Heart left ventricle (tissue), 16 donors: Measurements from ENCODE around the gene WIPF2. TPM values are rescaled to one million over a fixed set of nuclear protein-coding genes. Genes with fewer than 3 reads are reported as not detected.
A peak's percentile ranks its signal among the peaks of the same experiment; 100 is the strongest.
"Not testable (repeated sequence)": the region's sequence is repeated elsewhere in the genome, so short reads cannot be mapped to it uniquely, and the experiment has no call there.

ENCODE experiments used
- ATAC-seq, 4 donors: fragments of 200-7000 bp; cut with Tn5 transposase; one replicate each; pipeline ENCODE4 v1.9.1; 2020 to 2022; ENCODE audit warnings: moderate library complexity in 4 of 4, mild to moderate bottlenecking in 3 of 4, moderate number of reproducible peaks in 1 of 4
- DNase-seq, 5 donors: peaks; one replicate each; pipeline ENCODE4 v3.0.0-alpha.2; 2020
- H3K27ac ChIP-seq, 12 donors: fragments of 200-600 bp; sonication (generic) in 4 of 12; one replicate each; pipeline versions ENCODE4 v1.5.0 to v1.8.0; 2016 to 2022; ENCODE audit warnings: mild to moderate bottlenecking in 2 of 12
- H3K27me3 ChIP-seq, 9 donors: fragments of 200-600 bp; sonication (generic) in 2 of 9; one replicate each; pipeline versions ENCODE4 v1.5.1 to v1.8.0; 2016 to 2022; ENCODE audit warnings: mild to moderate bottlenecking in 3 of 9
- H3K36me3 ChIP-seq, 9 donors: fragments of 200-600 bp; sonication (generic) in 2 of 9; one replicate each; pipeline versions ENCODE4 v1.5.0 to v1.8.0; 2018 to 2022; ENCODE audit warnings: mild to moderate bottlenecking in 2 of 9
- H3K4me1 ChIP-seq, 12 donors: fragments of 200-600 bp; sonication (generic) in 4 of 12; one replicate each; pipeline versions ENCODE4 v1.5.0 to v1.8.0; 2016 to 2022; ENCODE audit warnings: mild to moderate bottlenecking in 3 of 12
- H3K4me3 ChIP-seq, 12 donors: fragments of 200-600 bp; sonication (generic) in 4 of 12; one replicate each; pipeline versions ENCODE4 v1.5.0 to v1.8.0; 2017 to 2022; ENCODE audit warnings: mild to moderate bottlenecking in 9 of 12, moderate library complexity in 4 of 12
- H3K9me3 ChIP-seq, 12 donors: fragments of 200-600 bp; sonication (generic) in 4 of 12; one replicate each; pipeline versions ENCODE4 v1.5.0 to v1.8.0; 2016 to 2022; ENCODE audit warnings: mild to moderate bottlenecking in 1 of 12
- POLR2A ChIP-seq, 2 donors: fragments of 450-650 bp; IDR thresholded peaks; one replicate each; pipeline ENCODE4 v1.6.1; 2017; ENCODE audit warnings: antibody characterized with exemption in 2 of 2, mild to moderate bottlenecking in 2 of 2, moderate library complexity in 2 of 2
- WGBS, 4 donors: extraction: QIAGEN DNeasy Blood & Tissue Kit in 2 of 4; methylation state at CpG; one replicate each; pipeline versions ENCODE4 v1.1.5 to v1.1.7; 2013 to 2018; 5-methylcytosine and 5-hydroxymethylcytosine counted together
- intact Hi-C, 10 donors: fragments of 100-400 bp; cut with DNase I; formaldehyde crosslinking; loops; one replicate each; pipeline versions ENCODE4 v1.11.1 to v1.14.2; 2022
- polyA plus RNA-seq, 2 donors: library from polyadenylated mRNA; stranded (reverse); fragments of 200-250 nt; gene quantifications; one replicate each; pipeline ENCODE4 v1.2.3, GENCODE V29; 2013
- total RNA-seq, 9 donors: library from RNA; depleted of rRNA in 2 of 9; stranded (reverse); fragments of >200 nt in 2 of 9; fragmentation: NEBNext Ultra II Directional in 3 of 9; extraction: Animal tissue kit (Norgen Biotek cat#: 25700) in 3 of 9; gene quantifications; one replicate each; pipeline versions ENCODE4 v1.1.0 to v1.2.4, GENCODE V29; 2016 to 2023
- TF ChIP-seq, protein P1 (sequence below), 12 donors: fragments of 200-600 bp; sonication (generic) in 4 of 12; IDR thresholded peaks; one replicate each; pipeline versions ENCODE4 v1.5.0 to v1.8.0; 2018 to 2022; ENCODE audit warnings: antibody characterized with exemption in 12 of 12, mild to moderate bottlenecking in 5 of 12
- donor health status: ischemic (EF 13 %, LVEDD 7.1; RV severe dilation, severe dysfunction).
- donor health status: healthy with polysubstance abuse.
- donor health status: DM: no; HTN: yes; CAD: no.
- donor health status: DM: no; HTN: no; CAD: no.
- donor health status: ischemic (EF 25% LVEDD 6.9; RV normal size, moderate dysfunction).
- donor health status: ischemic (EF 25% LVEDD 5.7; RV mildly dilated, moderate dysfunction).
- donor health status: healthy.
- donor health status: DM: yes; HTN: yes; CAD: no.
- donor health status: ischemic (EF 35%, LVEDD 5.7; RV mildly dilated, moderate dysfunction).
- donor health status: nonischemic (EF 11% LVEDD 7.7; RV severe dilation, severe dysfunction).
- donor health status: DM: yes; HTN: yes; CAD: no.
- donor health status: PGD.
- donor health status: ischemic (EF 29% LVEDD 5.4; RV normal size, mild dysfunction).
- donor health status: nonischemic (EF 23%, LVEDD 6.1; RV moderate dilation, normal function).

Gene WIPF2
- total and polyA plus RNA-seq, 11 donors: 6.6 to 17.6 (median 11.2) TPM

DNA sequence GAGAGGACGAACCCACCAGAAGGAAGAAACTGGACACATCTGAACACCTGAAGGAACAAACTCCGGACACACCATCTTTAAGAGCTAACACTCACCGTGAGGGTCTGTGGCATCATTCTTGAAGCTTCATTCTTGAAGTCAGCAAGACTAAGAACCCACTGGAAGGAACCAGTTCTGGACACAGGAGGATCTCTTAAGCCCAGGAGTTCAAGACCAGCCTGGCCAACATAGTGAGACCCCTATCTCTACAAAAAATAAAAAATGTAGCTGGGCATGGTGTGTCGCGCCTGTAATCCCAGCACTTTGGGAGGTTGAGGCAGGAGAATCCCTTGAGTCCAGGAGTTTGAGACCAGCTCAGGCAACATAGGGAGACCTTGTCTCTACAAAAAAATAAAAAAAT is 20.5 kb upstream of the WIPF2 start:
- H3K27me3 ChIP-seq: no peaks in the 10 kb centered on the region
- no peaks in the 10 kb centered on the region for H3K9me3 ChIP-seq
- ATAC-seq (no peak), DNase-seq (no peak)
- no peaks in the 10 kb centered on the region for H3K36me3 ChIP-seq
- H3K27ac ChIP-seq: no peak overlapping the region
- intact Hi-C loops: loop anchor here in 3 of 10 donors (10.0 kb wide), 2 partner anchors 156 to 216 kb away; partner anchors contain the start of gene TOP2A (in 2 of the 3)
- peaks cover 0 to 16% (median 3%) of the 10 kb centered on the region in 12 donors for H3K4me1 ChIP-seq
- H3K4me3 ChIP-seq: no peak overlapping the region
- WGBS, 4 donors: 83 to 95% (median 92%) methylated on average over 5 of the region's 5 CpGs
- no peak for TF ChIP-seq POLR2A (IDR thresholded peaks at IDR 0.05)
- TF ChIP-seq, protein P1, sequence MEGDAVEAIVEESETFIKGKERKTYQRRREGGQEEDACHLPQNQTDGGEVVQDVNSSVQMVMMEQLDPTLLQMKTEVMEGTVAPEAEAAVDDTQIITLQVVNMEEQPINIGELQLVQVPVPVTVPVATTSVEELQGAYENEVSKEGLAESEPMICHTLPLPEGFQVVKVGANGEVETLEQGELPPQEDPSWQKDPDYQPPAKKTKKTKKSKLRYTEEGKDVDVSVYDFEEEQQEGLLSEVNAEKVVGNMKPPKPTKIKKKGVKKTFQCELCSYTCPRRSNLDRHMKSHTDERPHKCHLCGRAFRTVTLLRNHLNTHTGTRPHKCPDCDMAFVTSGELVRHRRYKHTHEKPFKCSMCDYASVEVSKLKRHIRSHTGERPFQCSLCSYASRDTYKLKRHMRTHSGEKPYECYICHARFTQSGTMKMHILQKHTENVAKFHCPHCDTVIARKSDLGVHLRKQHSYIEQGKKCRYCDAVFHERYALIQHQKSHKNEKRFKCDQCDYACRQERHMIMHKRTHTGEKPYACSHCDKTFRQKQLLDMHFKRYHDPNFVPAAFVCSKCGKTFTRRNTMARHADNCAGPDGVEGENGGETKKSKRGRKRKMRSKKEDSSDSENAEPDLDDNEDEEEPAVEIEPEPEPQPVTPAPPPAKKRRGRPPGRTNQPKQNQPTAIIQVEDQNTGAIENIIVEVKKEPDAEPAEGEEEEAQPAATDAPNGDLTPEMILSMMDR (IDR thresholded peaks at IDR 0.05): no peak

DNA sequence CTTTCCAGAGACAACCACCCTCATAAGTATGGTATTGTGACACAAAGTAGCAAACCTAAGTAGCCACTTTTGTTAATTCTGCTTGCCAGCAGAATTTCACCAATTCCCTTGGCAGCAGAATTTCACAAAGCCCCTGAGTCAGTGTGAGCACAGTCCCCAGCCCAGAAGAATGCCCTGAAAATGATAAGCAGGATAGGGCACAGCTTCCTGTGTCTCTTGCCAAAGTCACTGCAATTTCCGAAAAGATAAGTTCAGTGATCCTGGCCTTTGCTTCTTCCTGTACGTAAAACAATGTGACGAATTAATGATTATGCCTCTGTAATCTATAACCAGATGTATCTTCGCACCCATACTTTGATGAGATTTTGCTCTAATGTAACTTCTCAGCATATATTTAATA is 16.0 kb upstream of the WIPF2 start:
- Histone ChIP-seq H3K4me1 (peaks cover 0 to 16% (median 0%) of the 10 kb centered on the region in 12 donors), H3K4me3 (no peak overlapping the region), H3K27me3 (no peaks in the 10 kb centered on the region), H3K36me3 (no peaks in the 10 kb centered on the region), H3K27ac (no peak overlapping the region), H3K9me3 (no peaks in the 10 kb centered on the region)
- WGBS, 4 donors: 56 to 64% (median 59%) methylated on average over 4 of the region's 4 CpGs
- intact Hi-C loops: loop anchor here (2.0 to 10.0 kb wide), 7 partner anchors 84 to 214 kb away; partner anchors contain the start of genes CDC6 (in 2 of the 10) and TOP2A (in 2 of the 10)
- DNase-seq (no peak), ATAC-seq (peak in 2 of 4 donors; percentile 65)
- no peak for TF ChIP-seq POLR2A (IDR thresholded peaks at IDR 0.05)
- TF ChIP-seq, protein P1 (IDR thresholded peaks at IDR 0.05): no peak

DNA sequence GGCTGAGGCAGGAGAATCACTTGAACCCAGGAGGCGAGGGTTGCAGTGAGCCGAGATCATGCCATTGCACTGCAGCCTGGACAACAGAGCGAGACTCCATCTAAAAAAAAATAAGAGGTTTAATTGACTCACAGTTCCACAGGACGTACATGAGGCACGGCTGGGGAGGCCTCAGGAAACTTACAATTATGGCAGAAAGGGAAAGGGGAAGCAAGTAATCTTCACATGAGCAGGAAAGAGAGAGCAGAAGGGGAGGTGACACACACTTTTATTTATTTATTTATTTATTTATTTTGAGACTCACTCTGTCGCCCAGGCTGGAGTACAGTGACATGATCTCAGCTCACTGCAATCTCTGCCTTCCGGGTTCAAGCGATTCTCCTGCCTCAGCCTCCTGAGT is 12.9 kb upstream of the WIPF2 start:
- not testable (repeated sequence) for H3K27me3 ChIP-seq, H3K36me3 ChIP-seq, H3K27ac ChIP-seq, ATAC-seq, H3K9me3 ChIP-seq, H3K4me3 ChIP-seq, DNase-seq
- H3K4me1 ChIP-seq: peaks cover 0 to 16% (median 0%) of the 10 kb centered on the region in 12 donors
- intact Hi-C loops: loop anchor here in 1 of 10 donors (10.0 kb wide), 1 partner anchor 209 kb away; the partner anchor contains the start of gene TOP2A
- WGBS, 4 donors: 83 to 88% (median 87%) methylated on average over 8 of the region's 8 CpGs

DNA sequence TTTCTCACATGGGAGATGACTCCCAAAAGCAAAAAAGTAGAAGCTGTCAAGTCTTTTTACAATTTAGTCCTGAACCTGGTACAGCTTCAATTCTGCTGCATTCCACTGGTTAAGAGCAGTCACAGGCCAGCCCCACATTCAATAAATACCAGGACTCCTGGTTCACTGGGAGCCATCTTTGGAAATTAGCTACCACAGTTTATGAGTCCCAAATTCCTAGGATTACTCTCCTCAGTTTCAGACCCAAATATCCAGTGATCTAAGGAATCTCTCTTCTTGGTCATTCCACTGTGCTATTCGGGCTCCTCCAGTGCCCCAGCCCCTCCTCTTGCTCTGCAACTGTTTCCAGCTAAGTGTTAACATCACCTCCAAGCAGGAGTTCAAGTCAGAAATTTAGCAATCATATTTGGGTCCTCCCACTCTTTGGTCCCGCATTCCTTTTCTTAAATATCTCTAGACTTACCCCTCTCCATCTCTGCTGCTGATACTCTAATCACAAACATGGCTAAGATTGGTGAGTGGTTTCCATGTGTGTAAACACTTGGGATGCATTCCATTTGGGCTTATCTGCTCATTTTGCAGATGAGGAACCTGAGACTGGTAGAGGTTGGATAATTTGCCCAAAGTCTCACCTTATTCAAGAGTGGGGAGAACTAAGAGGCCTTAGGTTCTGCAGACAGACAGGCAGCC is 9.6 kb upstream of the WIPF2 start:
- intact Hi-C loops: loop anchor here in 2 of 10 donors (10.0 kb wide), 3 partner anchors 65 to 205 kb away; partner anchors contain the start of gene TOP2A (in 1 of the 2)
- WGBS, 4 donors: 68 to 89% (median 75%) methylated on average over 2 of the region's 2 CpGs
- ATAC-seq (no peak), DNase-seq (no peak)
- TF ChIP-seq, protein P1 (IDR thresholded peaks at IDR 0.05): no peak
- TF ChIP-seq POLR2A (IDR thresholded peaks at IDR 0.05): no peak
- Histone ChIP-seq H3K9me3 (no peaks in the 10 kb centered on the region), H3K36me3 (no peaks in the 10 kb centered on the region), H3K27ac (no peak overlapping the region), H3K27me3 (no peaks in the 10 kb centered on the region), H3K4me3 (no peak overlapping the region), H3K4me1 (no peaks in the 10 kb centered on the region)

DNA sequence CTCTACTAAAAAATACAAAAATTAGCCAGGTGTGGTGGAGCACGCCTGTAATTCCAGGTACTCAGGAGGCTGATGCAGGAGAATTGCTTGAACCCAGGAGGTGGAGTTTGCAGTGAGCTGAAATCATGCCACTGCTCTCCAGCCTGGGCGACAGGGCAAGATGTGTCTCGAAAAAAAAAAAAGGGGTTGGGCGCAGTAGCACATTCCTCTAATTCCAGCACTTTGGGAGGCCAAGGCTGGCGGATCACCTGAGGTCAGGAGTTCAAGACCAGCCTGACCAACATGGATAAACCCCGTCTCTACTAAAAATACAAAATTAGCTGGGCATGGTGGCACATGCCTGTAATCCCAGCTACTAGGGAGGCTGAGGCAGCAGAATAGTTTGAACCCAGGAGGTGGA is 5.2 kb upstream of the WIPF2 start:
- intact Hi-C loops: loop anchor here in 2 of 10 donors (10.0 kb wide), 2 partner anchors 61 to 141 kb away; no protein-coding TSS in a partner anchor
- H3K4me1 ChIP-seq, H3K27me3 ChIP-seq, ATAC-seq, H3K36me3 ChIP-seq, H3K9me3 ChIP-seq, H3K4me3 ChIP-seq, DNase-seq, H3K27ac ChIP-seq: not testable (repeated sequence)
- WGBS, 4 donors: 75 to 85% (median 80%) methylated on average over 6 of the region's 6 CpGs
